ENCODE measurements around the gene GADL1. TPM values are rescaled to one million over a fixed set of nuclear protein-coding genes. Genes with fewer than 3 reads are reported as not detected.

The GADL1 gene
- total and polyA plus RNA-seq, 2 donors = 0.02 to 0.09 TPM

DNA sequence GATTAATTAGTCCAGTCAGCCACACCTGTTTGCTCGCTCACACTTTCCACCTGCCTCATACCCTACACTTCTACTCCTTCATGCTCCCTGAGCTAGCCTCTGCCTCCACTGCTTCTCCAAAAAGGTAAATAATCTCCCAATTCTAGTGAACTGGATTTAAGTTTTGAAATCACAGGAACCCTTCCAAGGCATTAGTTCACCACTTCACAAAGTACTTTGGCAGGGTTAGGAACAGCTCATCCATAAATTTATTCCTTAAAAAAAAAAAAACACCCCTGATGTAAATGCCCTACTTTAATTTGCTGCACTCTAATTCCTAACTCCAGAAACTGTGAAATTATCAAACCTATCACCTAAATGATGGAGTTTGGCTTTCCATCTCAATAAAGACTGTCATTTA is 58.3 kb downstream of the GADL1 start:
- WGBS = 97% methylated on average over 1 of the region's 1 CpG
- H3K27me3 ChIP-seq (ENCODE audit: control insufficient read depth in 2 of 2, insufficient read depth in 1 of 2, low read length in 1 of 2) = no peaks in the 10 kb centered on the region
- DNase-seq (ENCODE audit: low read depth in 6 of 9, low spot score in 9 of 9) = no peak
- H3K27ac ChIP-seq (ENCODE audit: low read depth in 1 of 2, low read length in 1 of 2) = no peak overlapping the region
- no peaks in the 10 kb centered on the region for H3K9me3 ChIP-seq (ENCODE audit: control insufficient read depth in 2 of 2, insufficient read depth in 1 of 2, low read length in 1 of 2)
- H3K4me1 ChIP-seq (ENCODE audit: control insufficient read depth in 2 of 2, insufficient read depth in 2 of 2, low read length in 2 of 2) = no peaks in the 10 kb centered on the region
- no peaks in the 10 kb centered on the region for H3K36me3 ChIP-seq (ENCODE audit: control insufficient read depth in 2 of 2, insufficient read depth in 2 of 2, low read length in 1 of 2)
- H3K4me3 ChIP-seq (ENCODE audit: low read length in 2 of 2) = no peak overlapping the region

DNA sequence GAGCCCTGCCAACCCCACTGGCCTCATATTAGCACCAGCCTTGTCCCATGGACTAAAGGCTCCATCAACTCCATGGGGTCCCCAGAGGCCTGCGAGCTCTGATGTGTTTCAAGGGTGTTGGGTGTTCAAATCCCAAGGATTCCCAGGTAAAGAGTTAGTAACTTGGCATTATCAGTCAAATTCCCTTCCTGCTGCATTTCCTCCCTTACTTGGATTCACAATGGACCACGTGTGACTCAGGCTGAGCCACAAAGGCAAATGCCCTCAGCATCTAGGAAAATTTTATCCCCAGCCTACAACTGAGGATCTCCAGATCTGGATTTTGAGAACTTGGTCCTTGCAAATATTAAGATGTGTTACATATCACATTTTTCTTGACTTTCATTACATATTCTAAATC is 58.8 kb downstream of the GADL1 start:
- Histone ChIP-seq H3K4me3 (ENCODE audit: low read length in 2 of 2) (no peak overlapping the region), H3K27ac (ENCODE audit: low read depth in 1 of 2, low read length in 1 of 2) (no peak overlapping the region), H3K27me3 (ENCODE audit: control insufficient read depth in 2 of 2, insufficient read depth in 1 of 2, low read length in 1 of 2) (no peaks in the 10 kb centered on the region), H3K9me3 (ENCODE audit: control insufficient read depth in 2 of 2, insufficient read depth in 1 of 2, low read length in 1 of 2) (no peaks in the 10 kb centered on the region), H3K36me3 (ENCODE audit: control insufficient read depth in 2 of 2, insufficient read depth in 2 of 2, low read length in 1 of 2) (no peaks in the 10 kb centered on the region), H3K4me1 (ENCODE audit: control insufficient read depth in 2 of 2, insufficient read depth in 2 of 2, low read length in 2 of 2) (no peaks in the 10 kb centered on the region)
- 90% methylated on average over 2 of the region's 2 CpGs for WGBS
- no peak for DNase-seq (ENCODE audit: low read depth in 6 of 9, low spot score in 9 of 9)

DNA sequence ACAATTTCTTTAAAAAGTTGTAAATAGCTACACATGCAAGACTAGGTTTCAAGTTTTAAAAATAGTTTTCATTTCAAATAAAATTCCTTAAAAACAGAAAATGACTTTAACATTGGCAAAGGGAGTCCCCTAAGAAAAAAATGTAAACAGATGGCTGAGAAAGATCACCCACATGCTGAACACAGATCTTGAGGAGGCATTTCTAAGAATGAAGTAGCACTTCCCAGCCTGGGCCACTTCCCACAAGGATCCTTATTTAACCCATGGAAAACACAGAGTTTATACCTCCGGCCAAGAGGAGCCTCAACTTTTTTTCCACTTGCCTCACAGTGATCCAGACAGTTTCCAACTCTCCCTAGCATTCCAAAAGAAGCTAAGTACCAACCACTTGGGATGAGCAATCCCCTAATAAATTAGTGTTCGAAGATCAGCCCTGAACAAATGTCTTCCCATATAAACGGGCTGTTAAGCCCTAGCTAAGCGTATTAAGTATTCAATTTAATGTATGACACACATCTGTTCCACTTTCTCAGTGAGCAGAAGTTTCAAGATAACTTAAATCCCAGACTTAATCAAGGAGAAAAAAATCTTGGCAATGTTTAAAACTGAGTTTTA is 61.4 kb downstream of the GADL1 start:
- H3K27ac ChIP-seq (ENCODE audit: low read depth in 1 of 2, low read length in 1 of 2) = no peak overlapping the region
- H3K27me3 ChIP-seq (ENCODE audit: control insufficient read depth in 2 of 2, insufficient read depth in 1 of 2, low read length in 1 of 2) = no peaks in the 10 kb centered on the region
- H3K36me3 ChIP-seq (ENCODE audit: control insufficient read depth in 2 of 2, insufficient read depth in 2 of 2, low read length in 1 of 2) = no peaks in the 10 kb centered on the region
- H3K9me3 ChIP-seq (ENCODE audit: control insufficient read depth in 2 of 2, insufficient read depth in 1 of 2, low read length in 1 of 2) = no peaks in the 10 kb centered on the region
- no peak overlapping the region for H3K4me3 ChIP-seq (ENCODE audit: low read length in 2 of 2)
- 96% methylated on average over 4 of the region's 4 CpGs for WGBS
- no peaks in the 10 kb centered on the region for H3K4me1 ChIP-seq (ENCODE audit: control insufficient read depth in 2 of 2, insufficient read depth in 2 of 2, low read length in 2 of 2)
- DNase-seq (ENCODE audit: low read depth in 6 of 9, low spot score in 9 of 9) = no peak

DNA sequence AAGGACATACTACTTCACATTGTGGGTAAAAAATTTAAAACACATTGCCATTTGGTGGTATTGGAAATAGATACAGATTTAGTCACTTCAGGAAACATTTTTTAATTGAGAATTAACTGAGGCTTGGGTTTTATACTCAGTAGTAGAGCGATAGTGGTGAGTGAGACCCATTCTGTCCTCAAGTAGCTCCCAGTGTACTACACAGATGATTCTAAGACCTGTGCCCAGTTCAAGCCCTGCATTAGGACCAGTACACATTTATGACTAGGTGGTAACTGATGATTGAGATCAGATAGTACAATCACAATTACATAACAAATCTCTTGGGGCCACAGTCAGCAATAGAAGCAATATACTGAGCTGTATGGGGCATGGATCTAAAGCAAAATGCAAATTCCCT is 67.4 kb downstream of the GADL1 start:
- no peak for DNase-seq (ENCODE audit: low read depth in 6 of 9, low spot score in 9 of 9)
- no peak overlapping the region for H3K27ac ChIP-seq (ENCODE audit: low read depth in 1 of 2, low read length in 1 of 2)
- H3K27me3 ChIP-seq (ENCODE audit: control insufficient read depth in 2 of 2, insufficient read depth in 1 of 2, low read length in 1 of 2) = no peaks in the 10 kb centered on the region
- no peaks in the 10 kb centered on the region for H3K4me1 ChIP-seq (ENCODE audit: control insufficient read depth in 2 of 2, insufficient read depth in 2 of 2, low read length in 2 of 2)
- H3K4me3 ChIP-seq (ENCODE audit: low read length in 2 of 2) = no peak overlapping the region
- no peaks in the 10 kb centered on the region for H3K9me3 ChIP-seq (ENCODE audit: control insufficient read depth in 2 of 2, insufficient read depth in 1 of 2, low read length in 1 of 2)
- H3K36me3 ChIP-seq (ENCODE audit: control insufficient read depth in 2 of 2, insufficient read depth in 2 of 2, low read length in 1 of 2) = no peaks in the 10 kb centered on the region
- WGBS = 95% methylated on average over 1 of the region's 1 CpG

DNA sequence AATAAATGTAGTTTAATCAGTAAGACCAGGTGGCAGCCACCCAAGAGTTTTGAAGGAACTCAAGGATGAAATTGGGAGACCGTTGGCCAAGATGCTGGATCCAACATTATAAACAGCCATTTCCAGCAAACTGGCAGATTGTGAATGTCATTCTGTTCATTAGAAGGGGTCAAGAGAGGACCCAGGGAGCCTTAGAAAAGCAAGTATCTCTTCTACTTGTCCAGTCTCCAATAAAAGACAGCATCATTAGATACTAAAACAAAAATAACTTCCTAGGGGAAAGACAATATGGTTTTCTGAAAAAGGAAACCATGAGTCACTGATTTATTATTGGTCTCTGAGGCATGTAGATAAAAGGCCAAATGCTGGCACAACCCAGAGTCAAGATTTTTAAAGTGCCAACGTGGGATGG is 67.9 kb downstream of the GADL1 start:
- DNase-seq (ENCODE audit: low read depth in 6 of 9, low spot score in 9 of 9) = no peak

DNA sequence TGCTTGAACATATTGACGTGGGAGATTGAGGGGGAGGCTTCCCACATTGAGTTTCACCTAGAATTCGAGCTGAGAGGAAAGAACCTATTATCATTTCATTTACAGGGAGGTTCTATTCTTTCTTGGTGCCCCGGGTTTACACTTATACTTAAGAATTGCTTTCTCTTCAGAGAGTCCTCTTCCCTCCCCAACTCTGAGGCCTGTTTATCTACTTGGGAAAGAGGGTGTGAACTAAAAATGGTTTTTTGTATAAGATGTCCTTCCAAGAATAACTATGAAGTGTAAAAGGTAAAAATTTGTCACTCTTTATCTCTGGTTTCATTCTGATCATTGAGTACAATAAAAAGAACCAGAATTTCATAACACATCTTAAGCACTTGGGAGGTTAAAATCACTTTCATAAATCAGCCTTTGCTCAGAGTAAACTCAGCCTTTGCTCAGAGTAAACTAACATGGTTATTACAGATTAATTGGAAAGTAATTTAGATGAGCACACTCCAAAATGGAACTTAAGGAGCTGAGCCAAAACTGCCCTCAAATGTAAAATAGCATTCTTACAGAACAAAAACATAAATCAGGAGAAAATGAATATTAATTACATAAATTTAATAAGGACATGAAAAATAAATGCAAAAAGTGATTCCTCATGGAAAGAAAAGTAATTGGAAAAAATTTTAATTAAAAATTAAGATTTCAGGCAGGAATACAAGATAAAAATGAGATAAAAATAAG is 75.2 kb downstream of the GADL1 start:
- Histone ChIP-seq H3K36me3 (ENCODE audit: control insufficient read depth in 2 of 2, insufficient read depth in 2 of 2, low read length in 1 of 2) (no peaks in the 10 kb centered on the region), H3K27me3 (ENCODE audit: control insufficient read depth in 2 of 2, insufficient read depth in 1 of 2, low read length in 1 of 2) (no peaks in the 10 kb centered on the region), H3K4me1 (ENCODE audit: control insufficient read depth in 2 of 2, insufficient read depth in 2 of 2, low read length in 2 of 2) (no peaks in the 10 kb centered on the region), H3K9me3 (ENCODE audit: control insufficient read depth in 2 of 2, insufficient read depth in 1 of 2, low read length in 1 of 2) (no peaks in the 10 kb centered on the region), H3K4me3 (ENCODE audit: low read length in 2 of 2) (no peak overlapping the region), H3K27ac (ENCODE audit: low read depth in 1 of 2, low read length in 1 of 2) (no peak overlapping the region)
- no peak for DNase-seq (ENCODE audit: low read depth in 6 of 9, low spot score in 9 of 9)
- WGBS = 90% methylated on average over 3 of the region's 3 CpGs

More for the DNA sequence above, 67.9 kb downstream of the GADL1 start:
- Histone ChIP-seq H3K9me3 (ENCODE audit: control insufficient read depth in 2 of 2, insufficient read depth in 1 of 2, low read length in 1 of 2) (no peaks in the 10 kb centered on the region), H3K27ac (ENCODE audit: low read depth in 1 of 2, low read length in 1 of 2) (no peak overlapping the region), H3K27me3 (ENCODE audit: control insufficient read depth in 2 of 2, insufficient read depth in 1 of 2, low read length in 1 of 2) (no peaks in the 10 kb centered on the region), H3K4me1 (ENCODE audit: control insufficient read depth in 2 of 2, insufficient read depth in 2 of 2, low read length in 2 of 2) (no peaks in the 10 kb centered on the region), H3K36me3 (ENCODE audit: control insufficient read depth in 2 of 2, insufficient read depth in 2 of 2, low read length in 1 of 2) (no peaks in the 10 kb centered on the region), H3K4me3 (ENCODE audit: low read length in 2 of 2) (no peak overlapping the region)
- 75% methylated on average over 2 of the region's 2 CpGs for WGBS

DNA sequence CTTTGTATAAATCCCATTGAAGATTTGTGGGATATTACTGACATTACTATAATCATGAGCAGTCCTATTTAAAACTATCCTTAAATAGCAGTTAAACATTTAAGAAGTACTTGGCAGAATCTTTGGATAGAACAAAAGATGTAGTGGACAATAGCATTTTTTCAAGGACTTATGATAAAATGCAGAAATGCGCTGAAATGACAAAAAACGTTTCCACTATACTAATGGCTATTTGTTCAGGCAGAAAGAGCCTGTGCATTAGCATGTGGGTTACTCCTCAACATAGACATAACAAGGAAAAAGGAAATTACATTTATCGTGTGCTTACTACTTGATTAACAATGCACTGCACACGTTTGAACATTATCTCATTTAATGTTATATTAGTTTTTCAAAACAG is 80.7 kb downstream of the GADL1 start:
- 97% methylated on average over 4 of the region's 4 CpGs for WGBS
- Histone ChIP-seq H3K27ac (ENCODE audit: low read depth in 1 of 2, low read length in 1 of 2) (no peak overlapping the region), H3K9me3 (ENCODE audit: control insufficient read depth in 2 of 2, insufficient read depth in 1 of 2, low read length in 1 of 2) (no peaks in the 10 kb centered on the region), H3K36me3 (ENCODE audit: control insufficient read depth in 2 of 2, insufficient read depth in 2 of 2, low read length in 1 of 2) (no peaks in the 10 kb centered on the region), H3K4me3 (ENCODE audit: low read length in 2 of 2) (no peak overlapping the region), H3K4me1 (ENCODE audit: control insufficient read depth in 2 of 2, insufficient read depth in 2 of 2, low read length in 2 of 2) (no peaks in the 10 kb centered on the region), H3K27me3 (ENCODE audit: control insufficient read depth in 2 of 2, insufficient read depth in 1 of 2, low read length in 1 of 2) (no peaks in the 10 kb centered on the region)
- no peak for DNase-seq (ENCODE audit: low read depth in 6 of 9, low spot score in 9 of 9)

DNA sequence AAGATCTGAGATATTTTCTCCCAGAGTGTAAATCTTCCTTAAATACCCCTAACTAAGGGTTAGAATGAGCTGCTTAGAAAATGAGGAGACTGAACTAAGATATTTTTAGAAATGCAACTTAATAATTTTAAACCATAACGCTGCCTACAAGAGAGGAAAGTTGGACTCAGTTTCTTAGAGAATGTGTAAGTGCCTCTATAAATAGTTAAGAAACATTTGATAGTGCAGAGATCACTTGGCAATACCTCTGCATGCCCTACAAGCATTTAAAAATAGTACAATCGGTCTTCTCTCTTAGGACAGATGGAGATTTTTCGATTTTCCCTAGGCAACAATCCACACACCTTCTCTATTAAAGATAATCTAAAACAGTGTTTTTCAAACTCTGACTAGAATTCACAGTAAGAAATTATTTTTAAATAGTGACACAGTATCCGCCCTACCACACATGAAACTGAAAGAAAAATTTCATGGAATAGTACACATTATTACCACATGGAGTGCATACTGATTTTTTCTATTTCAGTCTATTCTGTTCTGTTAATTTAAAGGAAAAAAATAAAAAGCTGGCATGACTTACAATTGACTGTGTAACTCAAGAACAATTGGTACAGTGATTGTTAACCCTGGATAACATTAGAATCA is 83.2 kb downstream of the GADL1 start:
- Histone ChIP-seq H3K9me3 (ENCODE audit: control insufficient read depth in 2 of 2, insufficient read depth in 1 of 2, low read length in 1 of 2) (no peaks in the 10 kb centered on the region), H3K4me3 (ENCODE audit: low read length in 2 of 2) (no peak overlapping the region), H3K36me3 (ENCODE audit: control insufficient read depth in 2 of 2, insufficient read depth in 2 of 2, low read length in 1 of 2) (no peaks in the 10 kb centered on the region), H3K4me1 (ENCODE audit: control insufficient read depth in 2 of 2, insufficient read depth in 2 of 2, low read length in 2 of 2) (no peaks in the 10 kb centered on the region), H3K27ac (ENCODE audit: low read depth in 1 of 2, low read length in 1 of 2) (no peak overlapping the region), H3K27me3 (ENCODE audit: control insufficient read depth in 2 of 2, insufficient read depth in 1 of 2, low read length in 1 of 2) (no peaks in the 10 kb centered on the region)
- 93% methylated on average over 4 of the region's 4 CpGs for WGBS
- DNase-seq (ENCODE audit: low read depth in 6 of 9, low spot score in 9 of 9) = no peak

DNA sequence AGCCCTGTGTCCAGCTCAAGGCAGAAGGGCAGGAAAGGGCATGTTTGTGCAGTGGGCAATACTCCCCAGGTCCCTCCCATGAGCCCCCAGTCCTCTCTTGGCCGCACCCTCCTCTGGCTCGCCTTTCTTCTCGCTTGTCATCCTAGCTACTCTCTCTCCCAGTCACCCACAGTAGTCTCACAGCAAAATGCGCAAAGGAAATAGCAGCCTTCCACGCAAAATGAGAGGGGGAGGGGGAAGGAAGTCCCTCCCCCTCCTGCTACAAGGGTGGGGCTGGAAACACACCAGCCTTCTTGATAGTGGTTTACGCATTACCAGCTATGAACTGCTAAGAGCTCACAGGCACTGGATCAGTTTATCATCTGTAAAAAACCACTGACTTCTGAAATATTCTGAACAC is 83.8 kb downstream of the GADL1 start:
- Histone ChIP-seq H3K36me3 (ENCODE audit: control insufficient read depth in 2 of 2, insufficient read depth in 2 of 2, low read length in 1 of 2) (no peaks in the 10 kb centered on the region), H3K4me3 (ENCODE audit: low read length in 2 of 2) (no peak overlapping the region), H3K9me3 (ENCODE audit: control insufficient read depth in 2 of 2, insufficient read depth in 1 of 2, low read length in 1 of 2) (no peaks in the 10 kb centered on the region), H3K27ac (ENCODE audit: low read depth in 1 of 2, low read length in 1 of 2) (no peak overlapping the region), H3K27me3 (ENCODE audit: control insufficient read depth in 2 of 2, insufficient read depth in 1 of 2, low read length in 1 of 2) (no peaks in the 10 kb centered on the region), H3K4me1 (ENCODE audit: control insufficient read depth in 2 of 2, insufficient read depth in 2 of 2, low read length in 2 of 2) (no peaks in the 10 kb centered on the region)
- peak in 4 of 9 donors; percentile 7 to 46 (median 18) for DNase-seq (ENCODE audit: low read depth in 6 of 9, low spot score in 9 of 9)
- WGBS = 90% methylated on average over 6 of the region's 6 CpGs
